A673 (cell line): Measurements from ENCODE around the gene VOPP1. TPM values are rescaled to one million over a fixed set of nuclear protein-coding genes. Genes with fewer than 3 reads are reported as not detected.

Experiments
- BruUV-seq: library from RNA; stranded (reverse); fragments of 400-500 nt; replicated peaks from 2 replicates; lab custom pipeline; 2021; lab: Mats Ljungman, UMichigan
- CTCF ChIA-PET: fragments of 300-600 bp; sonication (Branson Sonifier 250); formaldehyde crosslinking; loops from one replicate; lab custom pipeline; 2022; ENCODE audit warnings: antibody characterized with exemption; lab: Charles Lee
- POLR2A ChIA-PET: fragments of 300-600 bp; sonication (Branson Sonifier 250); formaldehyde crosslinking; loops from one replicate; lab custom pipeline; 2022; ENCODE audit warnings: antibody characterized with exemption; ENCODE audit not compliant: low non-redundant PET; lab: Charles Lee
- DNase-seq: peaks from one replicate; pipeline ENCODE4 v3.0.0-alpha.2; 2015; ENCODE audit warnings: low spot score
- H3K27ac ChIP-seq: fragments of 200-600 bp; sonication (generic); 2 replicates; pipeline ENCODE4 v1.5.1; 2016; ENCODE audit warnings: mixed run types, low read depth, mild to moderate bottlenecking, mixed read lengths, antibody characterized with exemption, low read length; ENCODE audit not compliant: poor library complexity, severe bottlenecking
- H3K27me3 ChIP-seq: fragments of 200-600 bp; sonication (generic); replicated peaks from 2 replicates; pipeline ENCODE4 v1.6.1; 2017; ENCODE audit warnings: mixed run types, low read depth, mild to moderate bottlenecking, mixed read lengths, antibody characterized with exemption, low read length; ENCODE audit not compliant: insufficient read depth, poor library complexity
- H3K36me3 ChIP-seq: fragments of 200-600 bp; sonication (generic); 2 replicates; pipeline ENCODE4 v1.6.1; 2016; ENCODE audit warnings: mixed run types, mild to moderate bottlenecking, mixed read lengths, antibody characterized with exemption, low read length; ENCODE audit not compliant: insufficient read depth, poor library complexity, severe bottlenecking
- H3K4me1 ChIP-seq: fragments of 200-600 bp; sonication (generic); 2 replicates; pipeline ENCODE4 v1.6.1; 2017; ENCODE audit warnings: mixed run types, mild to moderate bottlenecking, mixed read lengths, antibody characterized with exemption, low read length; ENCODE audit not compliant: insufficient read depth, poor library complexity, severe bottlenecking
- H3K4me3 ChIP-seq: fragments of 200-600 bp; sonication (generic); 2 replicates; pipeline ENCODE4 v1.5.1; 2016; ENCODE audit warnings: low read depth, mixed run types, mild to moderate bottlenecking, mixed read lengths, low read length; ENCODE audit not compliant: poor library complexity, severe bottlenecking
- H3K9me3 ChIP-seq: fragments of 200-600 bp; sonication (generic); 2 replicates; pipeline ENCODE4 v1.6.1; 2016; ENCODE audit warnings: mixed run types, low read depth, mild to moderate bottlenecking, mixed read lengths, antibody characterized with exemption, low read length; ENCODE audit not compliant: poor library complexity, severe bottlenecking
- EZH2 ChIP-seq: fragments of 200-600 bp; sonication (generic); IDR thresholded peaks from 2 replicates; pipeline ENCODE4 v1.6.1; 2017; ENCODE audit warnings: borderline replicate concordance, low read depth, mild to moderate bottlenecking, mixed read lengths, antibody characterized with exemption, low read length; ENCODE audit not compliant: poor library complexity, severe bottlenecking
- intact Hi-C: fragments of 100-400 bp; cut with micrococcal nuclease; formaldehyde crosslinking; loops from one replicate; pipeline ENCODE4 v1.10.0; 2022; ENCODE audit not compliant: unreplicated experiment
- total RNA-seq: library from RNA; stranded (reverse); gene quantifications from 2 replicates; pipeline ENCODE4 v1.2.3, GENCODE V29; 2021
- TF ChIP-seq, protein P1 (sequence below): fragments of 300-800, 200-600 bp; sonication (generic); conservative IDR thresholded peaks from 2 replicates; pipeline ENCODE4 v1.5.1; 2017; ENCODE audit warnings: low read depth, mild to moderate bottlenecking, antibody characterized with exemption, low read length, moderate library complexity, mixed read lengths

Gene VOPP1
- total RNA-seq, 1 experiment from 2014 or later = 49.6 TPM

DNA sequence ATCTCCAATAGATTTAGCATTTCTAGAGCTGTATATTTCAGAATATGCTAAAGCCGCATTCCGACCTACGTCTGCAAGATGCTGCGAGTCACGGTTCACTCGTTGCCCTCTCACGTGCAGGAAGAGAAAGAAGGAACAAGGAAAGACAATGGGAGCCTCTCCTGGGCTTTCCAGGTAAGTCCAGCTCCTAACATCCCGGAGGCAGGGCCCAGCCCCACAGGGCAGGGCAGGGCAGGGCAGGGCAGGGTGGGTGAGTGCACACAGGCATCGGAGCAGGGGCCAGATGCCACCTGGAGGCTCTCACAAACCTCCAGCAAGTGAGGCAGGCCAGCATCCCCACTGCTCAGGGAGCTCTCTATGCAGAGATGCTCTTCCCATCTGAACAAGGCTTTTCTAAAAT is 50.8 kb downstream of the VOPP1 start:
- TF ChIP-seq, protein P1, sequence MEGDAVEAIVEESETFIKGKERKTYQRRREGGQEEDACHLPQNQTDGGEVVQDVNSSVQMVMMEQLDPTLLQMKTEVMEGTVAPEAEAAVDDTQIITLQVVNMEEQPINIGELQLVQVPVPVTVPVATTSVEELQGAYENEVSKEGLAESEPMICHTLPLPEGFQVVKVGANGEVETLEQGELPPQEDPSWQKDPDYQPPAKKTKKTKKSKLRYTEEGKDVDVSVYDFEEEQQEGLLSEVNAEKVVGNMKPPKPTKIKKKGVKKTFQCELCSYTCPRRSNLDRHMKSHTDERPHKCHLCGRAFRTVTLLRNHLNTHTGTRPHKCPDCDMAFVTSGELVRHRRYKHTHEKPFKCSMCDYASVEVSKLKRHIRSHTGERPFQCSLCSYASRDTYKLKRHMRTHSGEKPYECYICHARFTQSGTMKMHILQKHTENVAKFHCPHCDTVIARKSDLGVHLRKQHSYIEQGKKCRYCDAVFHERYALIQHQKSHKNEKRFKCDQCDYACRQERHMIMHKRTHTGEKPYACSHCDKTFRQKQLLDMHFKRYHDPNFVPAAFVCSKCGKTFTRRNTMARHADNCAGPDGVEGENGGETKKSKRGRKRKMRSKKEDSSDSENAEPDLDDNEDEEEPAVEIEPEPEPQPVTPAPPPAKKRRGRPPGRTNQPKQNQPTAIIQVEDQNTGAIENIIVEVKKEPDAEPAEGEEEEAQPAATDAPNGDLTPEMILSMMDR = no peak
- TF ChIP-seq EZH2 = no peak
- intact Hi-C loops = no loop called here
- ChIA-PET CTCF (no interaction called here), POLR2A (no interaction called here)
- Histone ChIP-seq H3K27ac (no peak overlapping the region), H3K4me1 (peaks cover 4% of the 10 kb centered on the region), H3K9me3 (no peaks in the 10 kb centered on the region), H3K4me3 (no peak overlapping the region), H3K36me3 (no peaks in the 10 kb centered on the region), H3K27me3 (no peaks in the 10 kb centered on the region)
- BruUV-seq = no TSS peak
- no peak for DNase-seq

DNA sequence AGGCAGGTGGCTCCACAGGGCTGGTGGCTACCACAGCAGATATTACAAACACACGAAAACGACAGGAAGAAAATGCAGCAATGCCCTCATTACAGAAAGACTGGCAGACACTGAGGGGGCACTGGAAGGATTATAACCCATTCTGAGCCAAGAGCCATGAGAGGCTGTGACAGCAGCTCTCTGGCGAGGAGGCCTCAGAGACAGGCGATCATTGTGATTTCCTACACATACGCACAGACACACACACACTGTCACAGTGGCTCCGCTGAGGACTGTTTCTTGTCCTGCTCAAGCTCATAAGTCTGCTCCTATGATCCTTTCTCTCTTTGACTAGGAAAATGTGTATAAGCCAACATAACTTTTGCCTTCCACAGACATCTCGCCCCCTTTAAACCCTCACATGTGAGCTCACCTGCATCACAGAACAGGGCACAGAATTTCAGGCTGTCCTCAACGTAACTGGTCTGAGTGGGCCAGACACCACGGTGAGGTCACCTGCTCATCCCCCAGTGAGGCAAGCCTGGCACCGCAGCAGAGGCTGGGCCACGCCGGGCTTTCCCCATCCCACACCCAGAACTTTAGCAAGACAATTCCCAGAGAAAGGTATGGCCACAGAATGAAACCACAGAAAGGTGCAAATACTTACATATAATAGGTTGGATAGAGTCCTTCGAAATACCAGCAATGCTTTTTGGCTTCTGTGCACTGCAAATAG is 51.7 kb downstream of the VOPP1 start:
- no peak overlapping the region for H3K4me3 ChIP-seq
- no peaks in the 10 kb centered on the region for H3K36me3 ChIP-seq
- BruUV-seq = no TSS peak
- intact Hi-C loops = no loop called here
- no peak for TF ChIP-seq EZH2
- TF ChIP-seq, protein P1 = no peak
- no peaks in the 10 kb centered on the region for H3K27me3 ChIP-seq
- H3K9me3 ChIP-seq = no peaks in the 10 kb centered on the region
- ChIA-PET POLR2A (no interaction called here), CTCF (no interaction called here)
- no peaks in the 10 kb centered on the region for H3K4me1 ChIP-seq
- DNase-seq = no peak
- no peak overlapping the region for H3K27ac ChIP-seq

DNA sequence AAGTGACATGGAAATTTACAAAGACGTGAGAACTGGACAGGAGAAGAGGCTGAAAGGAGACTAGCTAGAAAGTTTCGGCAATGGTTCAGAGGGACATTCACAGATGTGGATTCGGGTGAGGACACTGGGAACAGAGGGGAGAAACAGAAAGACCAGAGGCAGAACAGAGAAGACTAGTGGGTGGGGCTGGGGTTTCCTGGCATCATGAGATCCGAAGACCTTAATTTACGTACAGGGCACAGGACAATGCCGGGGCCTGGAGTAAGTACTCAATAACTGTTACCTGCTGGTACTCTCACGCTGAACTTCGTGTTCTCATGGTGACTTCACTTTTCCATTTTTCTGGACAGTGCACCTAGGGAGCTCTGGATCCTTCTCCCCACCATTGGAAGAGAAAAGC is 53.5 kb downstream of the VOPP1 start:
- H3K4me3 ChIP-seq = no peak overlapping the region
- H3K4me1 ChIP-seq = no peaks in the 10 kb centered on the region
- no peaks in the 10 kb centered on the region for H3K27me3 ChIP-seq
- CTCF ChIA-PET = no interaction called here
- H3K9me3 ChIP-seq = no peaks in the 10 kb centered on the region
- BruUV-seq = no TSS peak
- intact Hi-C loops = no loop called here
- DNase-seq = no peak
- no peaks in the 10 kb centered on the region for H3K36me3 ChIP-seq
- POLR2A ChIA-PET = no interaction called here
- TF ChIP-seq, protein P1 = no peak
- no peak for TF ChIP-seq EZH2
- no peak overlapping the region for H3K27ac ChIP-seq
